ENCODE measurements around the gene ADORA2A. TPM values are rescaled to one million over a fixed set of nuclear protein-coding genes. Genes with fewer than 3 reads are reported as not detected.

The ADORA2A gene
- polyA plus RNA-seq, 2 of the 4 experiments (the other 2 are of a cell fraction): 0.48 to 1.8 TPM

GRCh38 chr22:24404561-24405275 lies 22.7 kb upstream of the ADORA2A start:
- TF ChIP-seq EHMT2 (IDR thresholded peaks at IDR 0.05; ENCODE audit: low read depth) (no peak), HOXA7 (CRISPR knock-in tag; IDR thresholded peaks at IDR 0.05) (no peak), MAFK (IDR thresholded peaks at IDR 0.05; ENCODE audit: partially characterized antibody) (no peak), HES2 (IDR thresholded peaks at IDR 0.05) (no peak), JUN (IDR thresholded peaks at IDR 0.05) (no peak), NR3C1 (IDR thresholded peaks at IDR 0.05) (no peak), ZSCAN20 (CRISPR knock-in tag; IDR thresholded peaks at IDR 0.05) (no peak), CBX8 (IDR thresholded peaks at IDR 0.05) (no peak), USF2 (IDR thresholded peaks at IDR 0.05) (no peak), CHD2 (IDR thresholded peaks at IDR 0.05; ENCODE audit: low read length, partially characterized antibody) (no peak), EP300 (IDR thresholded peaks at IDR 0.05) (no peak), PBX3 (IDR thresholded peaks at IDR 0.05) (no peak), E2F6 (IDR thresholded peaks at IDR 0.05; ENCODE audit: borderline replicate concordance, low read depth) (no peak), RCOR1 (IDR thresholded peaks at IDR 0.05; ENCODE audit: low read depth, low read length) (no peak), ESRRA (IDR thresholded peaks at IDR 0.05; ENCODE audit: borderline replicate concordance, low read length) (no peak), RNF2 (IDR thresholded peaks at IDR 0.05; ENCODE audit: borderline replicate concordance, low read depth) (no peak), HMGXB4 (CRISPR knock-in tag; IDR thresholded peaks at IDR 0.05; ENCODE audit: borderline replicate concordance) (no peak), RARB (CRISPR knock-in tag; IDR thresholded peaks at IDR 0.05) (no peak), POLR2A (IDR thresholded peaks at IDR 0.05; ENCODE audit: low read length) (no peak), EHF (CRISPR knock-in tag; IDR thresholded peaks at IDR 0.05) (no peak)
- no peak overlapping the region for H3K4me3 ChIP-seq
- H3K9me3 ChIP-seq: no peaks in the 10 kb centered on the region
- FAIRE-seq: no peak
- 94% methylated on average over 6 of the region's 9 CpGs for WGBS (ENCODE audit: missing lambda C conversion rate)
- ChIA-PET CTCF (no interaction called here), POLR2A (no interaction called here)
- no peak for DNase-seq (ENCODE audit: low read depth in 1 of 2, low spot score in 1 of 2)
- H3K4me1 ChIP-seq: peaks cover 26% of the 10 kb centered on the region
- H3K4me2 ChIP-seq: no peak overlapping the region
- ATAC-seq: no peak
- no peak overlapping the region for H3K27ac ChIP-seq

- peaks cover 31% of the 10 kb centered on the region for H3K4me1 ChIP-seq
- H3K4me3 ChIP-seq: no peak overlapping the region
- no peak overlapping the region for H3K4me2 ChIP-seq
- no peak for TF ChIP-seq RAD21 (conservative IDR thresholded peaks at IDR 0.05 in 1 of 2, IDR thresholded peaks at IDR 0.05 in 1 of 2)
- no peak for TF ChIP-seq EP300 (IDR thresholded peaks at IDR 0.05)
- TF ChIP-seq SMC3 (IDR thresholded peaks at IDR 0.05): no peak
- no peak for TF ChIP-seq PHF8 (IDR thresholded peaks at IDR 0.05; ENCODE audit: borderline replicate concordance, low read depth)
- no peak for TF ChIP-seq CHD2 (IDR thresholded peaks at IDR 0.05; ENCODE audit: low read length, partially characterized antibody)
- no peak overlapping the region for H3K27ac ChIP-seq
- WGBS (ENCODE audit: missing lambda C conversion rate): 94% methylated on average over 12 of the region's 12 CpGs
- FAIRE-seq (no peak), ATAC-seq (no peak), DNase-seq (ENCODE audit: low read depth in 1 of 2, low spot score in 1 of 2) (no peak)
- CTCF ChIA-PET: interaction anchor here (1.1 to 1.4 kb wide), 2 partner anchors 17 to 115 kb away, joined by 3 to 4 read pairs; no protein-coding TSS in a partner anchor
- POLR2A ChIA-PET: no interaction called here
- no peaks in the 10 kb centered on the region for H3K9me3 ChIP-seq
Observed at GRCh38 chr22:24405631-24406321, 21.6 kb upstream of the ADORA2A start.

All from A549 (cell line).